Measurements from ENCODE around the gene ZBTB42.

GRCh38 chr14:104766256-104766862, 34.5 kb upstream of the ZBTB42 start:
- no peak for TF ChIP-seq POLR2AphosphoS5 (IDR thresholded peaks at IDR 0.05; ENCODE audit: borderline replicate concordance, low read depth, low read length)
- no peak for TF ChIP-seq EZH2 (IDR thresholded peaks at IDR 0.05)
- TF ChIP-seq FOXP2 (optimal IDR thresholded peaks at IDR 0.05; ENCODE audit: control extremely low read depth, extremely low read length, insufficient read depth) = no peak

All from SK-N-MC (cell line).